ENCODE measurements around the gene LRRC56.

Gene LRRC56

GRCh38 chr11:576811-577610 lies 39.7 kb downstream of the LRRC56 start:
- TF ChIP-seq FOXP2 (optimal IDR thresholded peaks at IDR 0.05; ENCODE audit: borderline replicate concordance, extremely low read depth, extremely low read length, insufficient read depth) (no peak), POLR2AphosphoS5 (IDR thresholded peaks at IDR 0.05; ENCODE audit: low read depth, low read length) (no peak), REST (IDR thresholded peaks at IDR 0.05; ENCODE audit: insufficient read depth in 1 of 2, low read depth in 2 of 2, low read length in 2 of 2) (no peak), SIN3A (IDR thresholded peaks at IDR 0.05; ENCODE audit: borderline replicate concordance, insufficient read depth, low read length) (no peak), TAF1 (IDR thresholded peaks at IDR 0.05; ENCODE audit: borderline replicate concordance, insufficient read depth, low read length) (no peak)

- TF ChIP-seq POLR2AphosphoS5 (IDR thresholded peaks at IDR 0.05; ENCODE audit: low read depth, low read length) (no peak), FOXP2 (optimal IDR thresholded peaks at IDR 0.05; ENCODE audit: borderline replicate concordance, extremely low read depth, extremely low read length, insufficient read depth) (no peak), SIN3A (IDR thresholded peaks at IDR 0.05; ENCODE audit: borderline replicate concordance, insufficient read depth, low read length) (no peak), REST (IDR thresholded peaks at IDR 0.05; ENCODE audit: insufficient read depth in 1 of 2, low read depth in 2 of 2, low read length in 2 of 2) (no peak), TAF1 (IDR thresholded peaks at IDR 0.05; ENCODE audit: borderline replicate concordance, insufficient read depth, low read length) (no peak)
Measured at GRCh38 chr11:577611-577894, 40.2 kb downstream of the LRRC56 start.

DNA sequence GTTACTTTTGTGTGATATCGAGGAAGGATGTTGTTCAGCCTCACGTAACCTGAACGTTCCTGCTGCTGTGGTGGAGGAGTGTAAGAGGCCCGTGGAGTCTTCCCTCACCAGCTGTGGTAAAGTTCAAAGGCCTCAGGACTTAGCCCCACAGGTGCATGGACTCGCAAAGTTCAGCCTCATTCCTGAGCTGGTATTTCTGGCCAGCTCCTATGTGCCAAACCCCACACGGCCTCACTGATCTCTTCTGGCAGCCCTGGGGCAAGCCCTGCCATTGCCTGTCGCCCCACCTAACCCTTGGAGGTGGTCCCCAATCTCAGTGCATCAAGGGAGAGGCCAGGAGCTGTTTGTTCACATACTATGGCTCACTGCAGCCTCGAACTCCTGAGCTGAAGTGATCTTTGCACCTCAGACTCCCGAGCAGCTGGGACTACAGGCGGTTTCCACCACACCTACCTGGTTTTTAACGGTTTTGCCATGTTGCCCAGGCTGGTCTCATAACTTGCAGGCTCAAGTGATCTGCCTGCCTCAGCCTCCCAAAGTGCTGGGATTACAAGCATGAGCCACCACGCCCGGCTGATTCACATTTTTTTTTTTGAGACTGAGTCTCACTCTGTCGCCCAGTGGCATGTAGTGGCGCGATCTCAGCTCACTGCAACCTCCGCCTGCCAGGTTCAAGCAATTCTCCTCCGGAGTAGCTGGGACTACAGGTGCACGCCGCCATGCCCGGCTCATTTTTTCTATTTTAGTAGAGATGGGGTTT lies 41.1 kb downstream of the LRRC56 start:
- TF ChIP-seq TAF1 (IDR thresholded peaks at IDR 0.05; ENCODE audit: borderline replicate concordance, insufficient read depth, low read length) (no peak), FOXP2 (optimal IDR thresholded peaks at IDR 0.05; ENCODE audit: borderline replicate concordance, extremely low read depth, extremely low read length, insufficient read depth) (no peak), SIN3A (IDR thresholded peaks at IDR 0.05; ENCODE audit: borderline replicate concordance, insufficient read depth, low read length) (no peak), POLR2AphosphoS5 (IDR thresholded peaks at IDR 0.05; ENCODE audit: low read depth, low read length) (no peak), REST (IDR thresholded peaks at IDR 0.05; ENCODE audit: insufficient read depth in 1 of 2, low read depth in 2 of 2, low read length in 2 of 2) (no peak)

GRCh38 chr11:579830-580601 lies 42.7 kb downstream of the LRRC56 start:
- TF ChIP-seq TAF1 (IDR thresholded peaks at IDR 0.05; ENCODE audit: borderline replicate concordance, insufficient read depth, low read length) (no peak), REST (IDR thresholded peaks at IDR 0.05; ENCODE audit: insufficient read depth in 1 of 2, low read depth in 2 of 2, low read length in 2 of 2) (no peak), FOXP2 (optimal IDR thresholded peaks at IDR 0.05; ENCODE audit: borderline replicate concordance, extremely low read depth, extremely low read length, insufficient read depth) (no peak), SIN3A (IDR thresholded peaks at IDR 0.05; ENCODE audit: borderline replicate concordance, insufficient read depth, low read length) (no peak), POLR2AphosphoS5 (IDR thresholded peaks at IDR 0.05; ENCODE audit: low read depth, low read length) (no peak)
